GM19035 (cell line): ENCODE results near the gene OVCA2.

ENCODE experiments used
- ATAC-seq: cut with Tn5 transposase; IDR thresholded peaks from one replicate; pipeline ENCODE4 v1.9.1; 2021; ENCODE audit not compliant: unreplicated experiment

Gene OVCA2

DNA sequence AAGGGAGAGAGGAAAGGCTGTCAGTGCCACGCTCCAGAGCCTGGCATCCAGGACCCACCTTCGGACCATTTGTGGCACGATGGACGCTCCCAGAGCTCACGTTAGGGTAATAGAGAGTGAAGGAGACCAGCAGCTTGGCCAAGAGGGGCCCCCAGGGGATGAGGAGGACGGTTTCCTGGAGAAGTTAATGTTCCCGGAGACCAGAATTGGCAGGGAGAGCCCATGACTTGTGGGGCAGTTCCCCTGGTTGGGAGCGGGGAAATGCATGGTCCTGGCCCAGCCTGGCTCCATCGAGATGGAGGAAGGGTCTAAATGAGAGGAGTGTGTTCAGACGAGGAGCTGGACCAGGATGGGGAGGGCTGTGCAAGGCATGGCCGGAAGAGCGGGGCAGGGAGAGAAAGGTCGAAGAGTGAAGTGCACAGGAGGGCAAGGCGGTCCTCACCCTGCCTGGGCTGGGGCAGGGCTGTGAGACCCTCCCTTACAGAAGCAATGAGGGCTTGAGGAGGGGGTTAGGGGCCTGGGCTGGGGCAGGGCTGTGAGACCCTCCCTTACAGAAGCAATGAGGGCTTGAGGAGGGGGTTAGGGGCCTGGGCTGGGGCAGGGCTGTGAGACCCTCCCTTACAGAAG is 10.2 kb downstream of the OVCA2 start:
- ATAC-seq = no peak

DNA sequence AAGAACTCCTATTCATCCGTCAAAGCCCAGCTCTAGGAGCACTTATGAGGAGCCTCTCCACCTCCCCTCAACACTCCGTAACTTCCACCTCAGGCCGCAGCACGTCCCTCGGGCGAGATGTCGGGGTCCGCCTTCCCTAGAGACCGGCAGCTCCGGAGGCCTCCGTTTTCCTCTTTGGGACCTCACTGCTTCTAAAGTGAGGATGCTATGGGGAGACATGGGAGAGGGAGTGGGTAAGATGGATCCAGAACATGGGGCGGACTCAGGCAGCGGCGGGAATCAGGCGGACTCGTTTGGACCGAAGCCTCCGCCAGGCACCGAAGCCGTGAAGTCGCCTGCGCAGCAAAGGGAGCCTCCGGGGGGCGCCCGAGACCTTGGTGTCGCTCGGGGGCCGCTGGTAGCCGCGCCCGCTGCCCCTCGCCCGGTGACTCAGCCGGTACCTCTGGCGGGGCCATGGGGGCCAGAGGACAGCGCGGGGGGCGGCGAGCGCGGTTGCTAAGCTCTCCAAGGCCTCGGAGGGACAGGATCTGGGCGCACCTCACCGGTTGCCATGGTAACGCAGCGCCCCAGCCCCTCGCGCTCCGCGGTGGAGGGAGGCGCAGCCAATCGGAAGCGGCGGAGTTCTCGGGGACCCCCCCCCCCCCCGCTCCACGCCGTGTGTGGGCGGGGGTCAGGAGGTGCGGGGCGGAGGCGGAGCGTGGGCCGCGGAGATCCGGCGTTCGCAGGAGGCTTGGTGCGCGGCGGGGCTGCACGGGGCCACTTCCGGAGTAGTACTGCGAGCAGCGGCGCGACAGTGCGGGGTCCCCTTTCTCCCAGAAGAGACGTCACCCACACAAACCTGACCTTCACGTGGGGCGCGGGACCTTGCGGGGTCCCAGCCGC is 11.8 kb downstream of the OVCA2 start:
- ATAC-seq = no peak

DNA sequence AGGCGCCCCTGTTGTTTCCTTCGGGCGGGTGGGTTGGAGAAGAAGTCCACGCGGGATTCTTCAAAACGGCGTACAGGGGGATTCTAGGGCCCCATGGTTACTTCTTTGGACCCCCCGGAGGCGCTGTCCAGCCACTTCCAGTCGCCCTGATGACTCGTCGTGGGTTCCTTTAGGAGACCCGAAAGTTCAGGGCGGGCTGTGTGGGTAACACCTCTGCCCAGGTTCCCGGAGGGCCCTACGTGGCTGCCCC is 12.4 kb downstream of the OVCA2 start:
- ATAC-seq = no peak

GRCh38 chr17:2054512-2055291 is 12.9 kb downstream of the OVCA2 start, which contains the start of gene HIC1:
Gene HIC1, plus strand, starts transcription at chr17:2055103. Its CDS starts 1,588 bp downstream, at chr17:2056691.
- peak; percentile 25 for ATAC-seq

DNA sequence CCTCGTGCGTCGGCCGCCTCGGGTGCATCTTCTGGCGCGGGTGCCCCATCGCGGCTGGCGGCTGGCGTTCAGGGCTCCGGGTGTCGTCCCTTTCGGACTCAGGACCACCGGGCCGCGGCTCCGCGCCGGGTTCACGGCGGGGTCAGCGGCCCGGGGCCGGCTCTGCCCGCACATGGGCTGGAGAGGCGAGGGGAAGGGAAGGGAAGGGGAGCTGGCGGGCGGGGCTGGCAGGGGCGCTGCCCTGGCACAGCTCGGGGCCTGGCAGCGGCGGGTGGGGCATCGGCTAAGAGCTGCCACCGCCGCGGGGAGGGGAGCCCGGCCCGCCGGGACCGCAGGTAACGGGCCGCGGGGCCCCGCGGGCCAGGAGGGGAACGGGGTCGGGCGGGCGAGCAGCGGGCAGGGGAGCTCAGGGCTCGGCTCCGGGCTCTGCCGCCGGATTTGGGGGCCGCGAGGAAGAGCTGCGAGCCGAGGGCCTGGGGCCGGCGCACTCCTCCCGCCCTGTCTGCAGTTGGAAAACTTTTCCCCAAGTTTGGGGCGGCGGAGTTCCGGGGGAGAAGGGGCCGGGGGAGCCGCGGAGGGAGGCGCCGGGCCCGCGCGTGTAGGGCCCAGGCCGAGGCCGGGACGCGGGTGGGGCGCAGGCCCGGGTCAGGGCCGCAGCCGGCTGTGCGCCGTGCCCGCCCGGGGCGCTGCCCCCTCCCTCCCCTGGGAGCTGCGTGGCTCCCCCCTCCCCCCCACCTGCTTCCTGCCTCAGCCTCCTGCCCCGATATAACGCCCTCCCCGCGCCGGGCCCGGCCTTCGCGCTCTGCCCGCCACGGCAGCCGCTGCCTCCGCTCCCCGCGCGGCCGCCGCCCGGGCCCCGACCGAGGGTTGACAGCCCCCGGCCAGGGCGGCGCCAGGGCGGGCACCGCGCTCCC is 13.7 kb downstream of the OVCA2 start:
- no peak for ATAC-seq

DNA sequence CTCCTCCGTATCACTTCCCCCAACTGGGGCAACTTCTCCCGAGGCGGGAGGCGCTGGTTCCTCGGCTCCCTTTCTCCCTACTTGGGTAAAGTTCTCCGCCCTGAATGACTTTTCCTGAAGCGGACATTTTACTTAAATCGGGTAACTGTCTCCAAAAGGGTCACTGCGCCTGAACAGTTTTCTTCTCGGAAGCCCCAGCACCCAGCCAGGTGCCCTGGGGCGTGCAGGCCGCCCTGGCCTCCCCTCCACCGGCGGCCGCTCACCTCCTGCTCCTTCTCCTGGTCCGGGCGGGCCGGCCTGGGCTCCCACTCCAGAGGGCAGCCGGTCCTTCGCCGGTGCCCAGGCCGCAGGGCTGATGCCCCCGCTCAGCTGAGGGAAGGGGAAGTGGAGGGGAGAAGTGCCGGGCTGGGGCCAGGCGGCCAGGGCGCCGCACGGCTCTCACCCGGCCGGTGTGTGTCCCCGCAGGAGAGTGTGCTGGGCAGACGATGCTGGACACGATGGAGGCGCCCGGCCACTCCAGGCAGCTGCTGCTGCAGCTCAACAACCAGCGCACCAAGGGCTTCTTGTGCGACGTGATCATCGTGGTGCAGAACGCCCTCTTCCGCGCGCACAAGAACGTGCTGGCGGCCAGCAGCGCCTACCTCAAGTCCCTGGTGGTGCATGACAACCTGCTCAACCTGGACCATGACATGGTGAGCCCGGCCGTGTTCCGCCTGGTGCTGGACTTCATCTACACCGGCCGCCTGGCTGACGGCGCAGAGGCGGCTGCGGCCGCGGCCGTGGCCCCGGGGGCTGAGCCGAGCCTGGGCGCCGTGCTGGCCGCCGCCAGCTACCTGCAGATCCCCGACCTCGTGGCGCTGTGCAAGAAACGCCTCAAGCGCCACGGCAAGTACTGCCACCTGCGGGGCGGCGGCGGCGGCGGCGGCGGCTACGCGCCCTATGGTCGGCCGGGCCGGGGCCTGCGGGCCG is 14.7 kb downstream of the OVCA2 start:
- ATAC-seq = no peak

GRCh38 chr17:2057175-2057759 is 15.4 kb downstream of the OVCA2 start:
- ATAC-seq = no peak

- ATAC-seq = no peak
These were observed 16.2 kb downstream of the OVCA2 start for GRCh38 chr17:2057760-2058585.

GRCh38 chr17:2058586-2059546 is 17.0 kb downstream of the OVCA2 start:
- no peak for ATAC-seq

- ATAC-seq = no peak
These were observed 17.9 kb downstream of the OVCA2 start for GRCh38 chr17:2059547-2060384.

DNA sequence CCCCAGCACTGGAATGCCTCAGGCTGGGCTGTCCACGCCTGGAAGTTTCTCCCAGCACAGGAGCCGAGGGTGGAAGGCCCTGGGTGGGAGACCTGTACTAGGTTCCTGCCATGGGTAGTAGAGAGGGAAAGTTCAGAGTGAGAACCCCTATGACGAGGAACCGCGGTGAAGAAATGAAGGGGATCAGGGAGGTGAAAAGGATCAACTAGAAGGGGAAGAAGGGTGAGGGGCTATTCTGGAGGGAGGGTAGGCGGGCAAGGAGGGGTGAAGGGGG is 18.5 kb downstream of the OVCA2 start:
- ATAC-seq = no peak

GRCh38 chr17:2060681-2061440 is 19.0 kb downstream of the OVCA2 start:
- no peak for ATAC-seq

DNA sequence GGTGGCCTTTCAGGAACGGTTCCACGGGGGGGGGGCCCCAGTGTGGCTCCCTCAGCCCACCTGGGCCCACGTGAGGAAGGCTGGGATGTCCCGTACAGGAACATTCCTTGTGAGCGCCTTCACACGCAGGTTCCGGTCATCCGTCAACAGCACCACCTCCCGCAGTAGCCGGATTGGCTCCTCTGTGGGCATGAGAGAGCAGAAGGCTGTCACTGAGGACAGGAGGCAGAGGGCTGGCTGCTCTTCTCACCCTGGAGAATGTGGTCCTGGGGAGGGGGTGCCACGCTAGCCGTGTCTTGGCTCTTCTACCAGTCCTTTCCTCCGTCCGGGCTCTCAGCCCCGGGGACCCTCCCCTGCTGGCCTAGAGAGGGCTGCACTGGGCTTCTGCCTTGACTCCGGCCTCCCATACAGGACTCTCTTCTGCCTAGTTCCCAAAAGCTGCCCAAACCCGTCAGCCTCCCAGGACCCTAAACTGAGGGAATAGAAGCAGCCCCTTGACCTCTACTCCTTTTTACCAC is 19.7 kb downstream of the OVCA2 start:
- no peak for ATAC-seq

- ATAC-seq = no peak
These were observed 20.9 kb downstream of the OVCA2 start for GRCh38 chr17:2062571-2063183.
